Neural progenitor cell (in vitro differentiated cells): ENCODE data around the gene SLC6A9. TPM values are rescaled to one million over a fixed set of nuclear protein-coding genes. Genes with fewer than 3 reads are reported as not detected.
A peak's percentile ranks its signal among the peaks of the same experiment; 100 is the strongest.

ENCODE experiments used
- DNase-seq: peaks from one replicate; pipeline ENCODE4 v3.0.0-alpha.2; 2016; ENCODE audit warnings: low spot score
- H2AFZ ChIP-seq: fragments of 200-600 bp; sonication (generic); replicated peaks from 2 replicates; pipeline ENCODE4 v1.6.1; 2016; ENCODE audit warnings: antibody characterized with exemption
- H3F3A ChIP-seq: fragments of 200-600 bp; sonication (generic); 2 replicates; pipeline ENCODE4 v1.6.1; 2016; ENCODE audit warnings: antibody characterized with exemption, low read depth
- H3K27ac ChIP-seq: fragments of 200-600 bp; sonication (generic); 2 replicates; pipeline ENCODE4 v1.5.1; 2016; ENCODE audit warnings: mild to moderate bottlenecking
- H3K27me3 ChIP-seq: fragments of 200-600 bp; sonication (generic); 2 replicates; pipeline ENCODE4 v1.6.1; 2016; ENCODE audit warnings: mild to moderate bottlenecking, moderate library complexity
- H3K36me3 ChIP-seq: fragments of 200-600 bp; sonication (generic); 2 replicates; pipeline ENCODE4 v1.5.1; 2016
- H3K4me1 ChIP-seq: fragments of 200-600 bp; sonication (generic); 2 replicates; pipeline ENCODE4 v1.6.1; 2016; ENCODE audit warnings: mixed run types
- H3K4me2 ChIP-seq: fragments of 200-600 bp; sonication (generic); 2 replicates; pipeline ENCODE4 v1.6.1; 2016
- H3K4me3 ChIP-seq: fragments of 200-600 bp; sonication (generic); 2 replicates; pipeline ENCODE4 v1.5.1; 2016
- H3K79me2 ChIP-seq: fragments of 200-600 bp; sonication (generic); 2 replicates; pipeline ENCODE4 v1.6.1; 2016; ENCODE audit warnings: low read depth
- H3K9ac ChIP-seq: fragments of 200-600 bp; sonication (generic); 2 replicates; pipeline ENCODE4 v1.6.1; 2016
- H3K9me3 ChIP-seq: fragments of 200-600 bp; sonication (generic); 2 replicates; pipeline ENCODE4 v1.5.1; 2016; ENCODE audit warnings: low read depth
- H4K20me1 ChIP-seq: fragments of 200-600 bp; sonication (generic); 2 replicates; pipeline ENCODE4 v1.6.1; 2016; ENCODE audit warnings: low read depth
- H3K27ac Mint-ChIP-seq: 3 replicates; pipeline ENCODE4 v1.8.0; 2021; ENCODE audit warnings: mixed read lengths
- H3K27me3 Mint-ChIP-seq: 2 replicates; pipeline ENCODE4 v1.8.0; 2022; ENCODE audit warnings: low read depth, mild to moderate bottlenecking, inconsistent platforms, moderate library complexity, mixed read lengths; ENCODE audit not compliant: insufficient read depth
- H3K36me3 Mint-ChIP-seq: 3 replicates; pipeline ENCODE4 v1.8.0; 2021; ENCODE audit warnings: mixed read lengths
- H3K4me1 Mint-ChIP-seq: 3 replicates; pipeline ENCODE4 v1.8.0; 2021; ENCODE audit warnings: mixed read lengths
- H3K4me3 Mint-ChIP-seq: 3 replicates; pipeline ENCODE4 v1.8.0; 2021; ENCODE audit warnings: mild to moderate bottlenecking, moderate library complexity, mixed read lengths
- H3K9me3 Mint-ChIP-seq: 3 replicates; pipeline ENCODE4 v1.8.0; 2020; ENCODE audit warnings: mixed read lengths
- CTCF ChIP-seq: fragments of 200-600 bp; sonication (generic); IDR thresholded peaks from 2 replicates; pipeline ENCODE4 v1.5.1; 2017; ENCODE audit warnings: antibody characterized with exemption, mild to moderate bottlenecking
- EZH2 ChIP-seq: fragments of 200-600 bp; sonication (generic); IDR thresholded peaks from 2 replicates; pipeline ENCODE4 v1.6.1; 2017; ENCODE audit warnings: antibody characterized with exemption, mild to moderate bottlenecking, moderate library complexity
- EZH2phosphoT487 ChIP-seq: fragments of 200-600 bp; sonication (generic); IDR thresholded peaks from 2 replicates; pipeline ENCODE4 v1.6.1; 2017; ENCODE audit warnings: antibody characterized with exemption
- total RNA-seq: library from RNA; depleted of rRNA; stranded (reverse); fragments of >200 nt; gene quantifications from 2 replicates; pipeline ENCODE4 v1.2.3, GENCODE V29; 2015; ENCODE audit warnings: low replicate concordance

The SLC6A9 gene
- total RNA-seq, 1 donor from 2014 or later, result 1.4 TPM

DNA sequence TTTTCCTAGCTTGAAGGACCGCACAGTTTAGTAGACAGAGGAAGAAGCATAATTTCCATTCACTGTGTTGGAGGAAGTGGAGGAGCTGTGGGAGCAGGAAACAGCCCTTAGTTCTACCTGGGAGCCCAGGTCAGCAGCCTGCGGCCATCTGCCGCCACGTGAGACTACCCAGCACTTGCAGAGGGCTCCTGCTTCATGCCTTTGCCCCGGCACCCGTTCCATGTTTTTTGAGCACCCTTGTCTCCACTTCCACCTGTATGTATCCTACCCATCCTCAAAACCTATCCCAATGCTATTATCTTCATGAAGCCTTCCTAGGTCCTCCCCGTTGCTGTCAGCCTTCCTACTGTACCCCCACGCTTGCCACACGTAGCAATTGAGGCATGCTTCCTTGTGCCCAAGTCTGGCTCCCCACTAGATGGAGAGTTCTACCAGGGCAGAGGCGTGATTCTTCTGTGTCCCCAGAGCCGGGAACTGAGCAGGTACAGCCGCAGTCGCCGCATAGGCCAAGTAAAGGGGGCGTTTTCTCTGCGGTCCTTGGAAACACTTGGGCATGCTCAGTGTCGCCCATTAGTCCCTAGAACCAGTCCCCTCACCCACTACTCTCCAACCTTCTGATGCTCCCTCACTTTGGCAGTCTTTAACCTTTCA lies 1.9 kb downstream of the SLC6A9 start:
- Histone ChIP-seq H2AFZ (peak overlapping the region; percentile 97), H3K9me3 (no peaks in the 10 kb centered on the region), H3K27ac (no peak overlapping the region), H3K4me2 (peak overlapping the region; percentile 95), H4K20me1 (no peaks in the 10 kb centered on the region), H3K27me3 (no peaks in the 10 kb centered on the region), H3K4me1 (peaks cover 19% of the 10 kb centered on the region), H3K4me3 (peak overlapping the region; percentile 92), H3F3A (peaks cover 33% of the 10 kb centered on the region), H3K9ac (no peak overlapping the region), H3K36me3 (no peaks in the 10 kb centered on the region), H3K79me2 (peaks cover 18% of the 10 kb centered on the region)
- TF ChIP-seq EZH2 (no peak), EZH2phosphoT487 (no peak), CTCF (no peak)
- Mint-ChIP-seq H3K36me3 (peaks cover 6% of the 10 kb centered on the region), H3K4me1 (peaks cover 41% of the 10 kb centered on the region), H3K27ac (peak overlapping the region; percentile 61), H3K27me3 (peaks cover 5% of the 10 kb centered on the region), H3K4me3 (peak overlapping the region; percentile 94), H3K9me3 (no peaks in the 10 kb centered on the region)
- no peak for DNase-seq

DNA sequence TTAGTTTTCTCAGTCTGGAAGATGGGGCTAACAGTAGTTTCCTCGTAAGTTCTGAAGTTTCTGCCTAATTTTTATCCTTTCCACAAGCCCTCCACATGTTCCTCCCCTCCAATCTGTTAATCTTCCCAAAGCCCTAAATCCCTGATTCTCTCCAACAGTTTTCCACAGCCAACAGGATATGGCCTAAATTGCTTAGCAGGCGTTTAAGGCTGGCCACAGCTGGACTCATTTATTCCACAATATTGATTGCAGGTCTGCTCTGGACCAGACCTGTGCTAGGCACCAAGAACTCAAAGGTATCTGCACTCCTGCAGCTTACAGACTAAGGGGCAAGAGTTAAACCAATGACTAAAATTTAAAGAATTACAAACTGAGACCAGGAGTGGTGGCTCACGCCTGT lies 3.9 kb downstream of the SLC6A9 start:
- TF ChIP-seq EZH2, result no peak
- TF ChIP-seq CTCF, result no peak
- no peak for TF ChIP-seq EZH2phosphoT487
- no peak overlapping the region for H2AFZ ChIP-seq
- DNase-seq, result no peak

DNA sequence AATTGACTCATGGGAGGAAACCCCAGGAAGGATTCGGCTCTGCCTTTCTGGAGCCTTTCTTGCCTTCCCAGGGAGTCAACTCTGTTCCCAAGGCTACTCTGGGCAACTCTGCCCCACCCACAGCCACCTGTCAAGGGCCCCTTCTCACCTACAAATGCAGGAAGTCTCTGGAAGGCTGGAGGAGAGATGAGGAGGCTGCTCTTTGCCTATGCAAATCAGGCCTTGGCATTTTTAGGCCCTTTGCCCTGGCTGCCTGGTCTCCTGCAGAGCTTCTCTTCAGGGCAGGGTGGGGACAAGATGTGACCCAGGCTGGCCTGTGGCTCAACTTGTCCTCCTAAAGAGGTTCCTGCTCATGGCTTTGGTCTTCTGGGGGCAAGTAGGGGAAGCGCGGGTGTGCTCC lies 5.4 kb downstream of the SLC6A9 start:
- Histone ChIP-seq H3K36me3 (no peaks in the 10 kb centered on the region), H3K4me3 (no peak overlapping the region), H3F3A (peaks cover 10% of the 10 kb centered on the region), H3K9ac (no peak overlapping the region), H3K79me2 (peaks cover 18% of the 10 kb centered on the region), H3K27ac (no peak overlapping the region), H2AFZ (no peak overlapping the region), H3K4me1 (peaks cover 6% of the 10 kb centered on the region), H4K20me1 (no peaks in the 10 kb centered on the region), H3K27me3 (no peaks in the 10 kb centered on the region), H3K4me2 (no peak overlapping the region), H3K9me3 (no peaks in the 10 kb centered on the region)
- Mint-ChIP-seq H3K4me3 (no peak overlapping the region), H3K4me1 (peaks cover 19% of the 10 kb centered on the region), H3K27me3 (peaks cover 8% of the 10 kb centered on the region), H3K9me3 (no peaks in the 10 kb centered on the region), H3K27ac (no peak overlapping the region), H3K36me3 (peaks cover 12% of the 10 kb centered on the region)
- TF ChIP-seq EZH2 (no peak), CTCF (no peak), EZH2phosphoT487 (no peak)
- no peak for DNase-seq

More for the DNA sequence above, 3.9 kb downstream of the SLC6A9 start:
- Mint-ChIP-seq H3K36me3 (peaks cover 10% of the 10 kb centered on the region), H3K27me3 (peaks cover 5% of the 10 kb centered on the region), H3K4me3 (no peak overlapping the region), H3K4me1 (peaks cover 29% of the 10 kb centered on the region), H3K27ac (no peak overlapping the region), H3K9me3 (no peaks in the 10 kb centered on the region)
- Histone ChIP-seq H4K20me1 (no peaks in the 10 kb centered on the region), H3K4me1 (peaks cover 14% of the 10 kb centered on the region), H3F3A (peaks cover 24% of the 10 kb centered on the region), H3K27me3 (no peaks in the 10 kb centered on the region), H3K9ac (no peak overlapping the region), H3K9me3 (no peaks in the 10 kb centered on the region), H3K4me2 (no peak overlapping the region), H3K36me3 (no peaks in the 10 kb centered on the region), H3K4me3 (no peak overlapping the region), H3K27ac (no peak overlapping the region), H3K79me2 (peaks cover 18% of the 10 kb centered on the region)
